DOHH2 (cell line): ENCODE data around the gene GRK1.

Source experiments
- EZH2phosphoT487 ChIP-seq: fragments of 200-600 bp; sonication (generic); IDR thresholded peaks from 2 replicates; pipeline ENCODE4 v1.6.1; 2017; ENCODE audit warnings: borderline replicate concordance, mild to moderate bottlenecking, antibody characterized with exemption, low read length, moderate library complexity, mixed read lengths
- TF ChIP-seq, protein P1 (sequence below): fragments of 200-600 bp; sonication (generic); IDR thresholded peaks from one replicate; pipeline ENCODE4 v1.5.1; 2014; ENCODE audit warnings: antibody characterized with exemption, mild to moderate bottlenecking, low read depth, low read length; ENCODE audit not compliant: poor library complexity, severe bottlenecking

DNA sequence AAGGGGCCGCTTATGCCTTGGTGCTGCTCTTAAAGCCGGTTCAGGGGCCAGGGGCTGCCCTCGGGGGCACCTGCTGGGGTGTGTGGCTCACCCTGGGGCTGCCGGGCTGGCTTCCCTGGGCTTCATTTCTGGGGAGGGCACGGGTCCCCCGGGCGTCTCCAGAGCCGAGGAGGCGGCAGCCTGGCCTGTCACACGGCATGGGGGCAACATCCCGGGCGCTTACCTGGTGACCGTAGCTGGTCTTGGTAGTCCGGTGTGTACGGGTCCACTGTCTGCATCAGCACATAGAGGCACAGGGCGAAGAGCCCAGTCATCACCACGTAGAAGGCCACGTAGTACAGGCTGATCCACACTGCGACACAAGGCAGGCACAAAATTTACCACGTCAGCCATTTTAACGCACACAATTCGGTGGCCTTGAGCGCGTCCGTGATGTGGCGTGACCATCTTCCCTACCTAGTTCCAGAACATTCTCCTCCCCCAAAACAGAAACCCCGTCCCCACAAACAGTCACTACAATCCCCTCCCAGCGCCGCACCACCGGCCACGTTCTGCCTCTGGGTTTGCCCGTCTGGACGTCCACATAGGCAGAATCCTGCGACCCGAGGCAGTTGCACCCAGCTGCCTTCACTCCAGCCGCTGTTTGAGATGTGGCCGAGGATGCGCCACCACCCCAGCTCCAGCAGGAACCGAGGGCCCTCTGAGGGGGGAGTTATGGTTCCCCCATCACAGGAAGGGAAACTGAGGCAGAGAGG is 12.3 kb upstream of the GRK1 start:
- TF ChIP-seq, protein P1, sequence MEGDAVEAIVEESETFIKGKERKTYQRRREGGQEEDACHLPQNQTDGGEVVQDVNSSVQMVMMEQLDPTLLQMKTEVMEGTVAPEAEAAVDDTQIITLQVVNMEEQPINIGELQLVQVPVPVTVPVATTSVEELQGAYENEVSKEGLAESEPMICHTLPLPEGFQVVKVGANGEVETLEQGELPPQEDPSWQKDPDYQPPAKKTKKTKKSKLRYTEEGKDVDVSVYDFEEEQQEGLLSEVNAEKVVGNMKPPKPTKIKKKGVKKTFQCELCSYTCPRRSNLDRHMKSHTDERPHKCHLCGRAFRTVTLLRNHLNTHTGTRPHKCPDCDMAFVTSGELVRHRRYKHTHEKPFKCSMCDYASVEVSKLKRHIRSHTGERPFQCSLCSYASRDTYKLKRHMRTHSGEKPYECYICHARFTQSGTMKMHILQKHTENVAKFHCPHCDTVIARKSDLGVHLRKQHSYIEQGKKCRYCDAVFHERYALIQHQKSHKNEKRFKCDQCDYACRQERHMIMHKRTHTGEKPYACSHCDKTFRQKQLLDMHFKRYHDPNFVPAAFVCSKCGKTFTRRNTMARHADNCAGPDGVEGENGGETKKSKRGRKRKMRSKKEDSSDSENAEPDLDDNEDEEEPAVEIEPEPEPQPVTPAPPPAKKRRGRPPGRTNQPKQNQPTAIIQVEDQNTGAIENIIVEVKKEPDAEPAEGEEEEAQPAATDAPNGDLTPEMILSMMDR, result no peak
- TF ChIP-seq EZH2phosphoT487, result no peak
